ENCODE data around the gene CDY2B. TPM values are rescaled to one million over a fixed set of nuclear protein-coding genes. Genes with fewer than 3 reads are reported as not detected.
"Not testable (repeated sequence)": the region's sequence is repeated elsewhere in the genome, so short reads cannot be mapped to it uniquely, and the experiment has no call there.

Gene CDY2B
- total RNA-seq, 1 experiment from 2014 or later, result not detected

- H2AFZ ChIP-seq (ENCODE audit: low read depth, low read length, poor library complexity, severe bottlenecking); BruUV-seq (replicated peaks); DNase-seq (ENCODE audit: low read depth, low spot score); H3K9ac ChIP-seq (ENCODE audit: low read length); H3K4me3 ChIP-seq (replicated peaks in 1 of 2; ENCODE audit: low read depth in 1 of 2, low read length in 2 of 2); H3K9me2 ChIP-seq (ENCODE audit: insufficient read depth); CTCF ChIA-PET; intact Hi-C loops (cut with micrococcal nuclease); POLR2A ChIA-PET; H3K9me3 ChIP-seq (ENCODE audit: control insufficient read depth in 1 of 2, insufficient read depth in 1 of 2, low read depth in 1 of 2, low read length in 2 of 2); H3K4me2 ChIP-seq (ENCODE audit: low read length); H3K36me3 ChIP-seq (ENCODE audit: control insufficient read depth in 1 of 2, insufficient read depth in 2 of 2, low read length in 2 of 2); H3K27ac ChIP-seq (ENCODE audit: low read depth, low read length); H3K79me2 ChIP-seq (ENCODE audit: insufficient read depth, low read length); H3K27me3 ChIP-seq (ENCODE audit: insufficient read depth, low read length); H3K4me1 ChIP-seq (ENCODE audit: control insufficient read depth in 1 of 2, insufficient read depth in 2 of 2, low read length in 2 of 2); H4K20me1 ChIP-seq (ENCODE audit: insufficient read depth); RAD21 ChIA-PET (ENCODE audit: low non-redundant PET in 1 of 2, low total read pairs in 2 of 2, uncharacterized antibody in 2 of 2, unreplicated experiment in 2 of 2); ATAC-seq: not testable (repeated sequence)
These were observed 4.6 kb downstream of the CDY2B start for GRCh38 chrY:17875401-17875800.

DNA sequence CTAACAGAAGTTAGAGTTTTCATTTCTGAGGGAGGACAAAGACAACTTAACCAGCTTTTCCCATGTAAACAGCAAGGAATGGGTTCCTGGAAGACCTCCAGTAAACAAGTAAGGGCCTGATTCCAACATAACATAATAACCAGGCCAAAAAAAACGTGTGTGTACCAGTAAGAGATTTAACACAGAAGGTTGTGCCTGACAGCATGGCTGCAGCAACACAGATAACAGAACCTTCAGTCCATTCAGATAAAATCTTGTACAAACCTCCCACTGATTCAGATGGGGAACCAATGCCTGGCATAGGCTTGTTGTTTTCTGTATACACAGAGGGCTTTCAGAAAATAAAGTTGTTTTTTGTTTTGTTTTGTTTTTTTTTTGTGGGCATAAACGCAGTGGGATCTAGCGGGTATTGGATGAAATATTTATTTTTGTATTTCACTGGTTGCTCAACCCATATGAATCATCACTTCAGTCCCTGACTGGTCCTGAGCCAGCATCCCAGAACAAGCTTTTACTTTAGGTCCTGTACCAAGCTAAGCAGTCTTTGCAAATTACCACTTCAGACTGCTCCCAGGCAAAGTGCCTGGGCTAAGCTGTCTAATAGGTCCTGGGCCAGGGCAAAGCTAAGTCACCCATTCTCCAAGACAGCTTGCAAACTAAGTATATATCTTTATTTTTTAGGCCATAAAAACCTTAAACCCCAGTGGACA lies 8.7 kb downstream of the CDY2B start:
- H3K27ac ChIP-seq (ENCODE audit: low read depth, low read length); H3K36me3 ChIP-seq (ENCODE audit: control insufficient read depth in 1 of 2, insufficient read depth in 2 of 2, low read length in 2 of 2); RAD21 ChIA-PET (ENCODE audit: low non-redundant PET in 1 of 2, low total read pairs in 2 of 2, uncharacterized antibody in 2 of 2, unreplicated experiment in 2 of 2); H3K79me2 ChIP-seq (ENCODE audit: insufficient read depth, low read length); H3K4me3 ChIP-seq (replicated peaks in 1 of 2; ENCODE audit: low read depth in 1 of 2, low read length in 2 of 2); H3K4me1 ChIP-seq (ENCODE audit: control insufficient read depth in 1 of 2, insufficient read depth in 2 of 2, low read length in 2 of 2); H3K9ac ChIP-seq (ENCODE audit: low read length); BruUV-seq (replicated peaks); DNase-seq (ENCODE audit: low read depth, low spot score); POLR2A ChIA-PET; intact Hi-C loops (cut with micrococcal nuclease); CTCF ChIA-PET; H2AFZ ChIP-seq (ENCODE audit: low read depth, low read length, poor library complexity, severe bottlenecking); H4K20me1 ChIP-seq (ENCODE audit: insufficient read depth); H3K27me3 ChIP-seq (ENCODE audit: insufficient read depth, low read length); H3K9me2 ChIP-seq (ENCODE audit: insufficient read depth); H3K4me2 ChIP-seq (ENCODE audit: low read length); H3K9me3 ChIP-seq (ENCODE audit: control insufficient read depth in 1 of 2, insufficient read depth in 1 of 2, low read depth in 1 of 2, low read length in 2 of 2): not testable (repeated sequence)
- ATAC-seq, result peak; percentile 44; the same call in 1 of the 2 replicates

GRCh38 chrY:17870737-17871136 lies 9.3 kb downstream of the CDY2B start:
- DNase-seq (ENCODE audit: low read depth, low spot score); H3K27me3 ChIP-seq (ENCODE audit: insufficient read depth, low read length); H2AFZ ChIP-seq (ENCODE audit: low read depth, low read length, poor library complexity, severe bottlenecking); H3K4me1 ChIP-seq (ENCODE audit: control insufficient read depth in 1 of 2, insufficient read depth in 2 of 2, low read length in 2 of 2); H3K9me2 ChIP-seq (ENCODE audit: insufficient read depth); intact Hi-C loops (cut with micrococcal nuclease); CTCF ChIA-PET; H3K79me2 ChIP-seq (ENCODE audit: insufficient read depth, low read length); BruUV-seq (replicated peaks); H3K27ac ChIP-seq (ENCODE audit: low read depth, low read length); ATAC-seq; H3K36me3 ChIP-seq (ENCODE audit: control insufficient read depth in 1 of 2, insufficient read depth in 2 of 2, low read length in 2 of 2); RAD21 ChIA-PET (ENCODE audit: low non-redundant PET in 1 of 2, low total read pairs in 2 of 2, uncharacterized antibody in 2 of 2, unreplicated experiment in 2 of 2); H3K9ac ChIP-seq (ENCODE audit: low read length); POLR2A ChIA-PET; H3K9me3 ChIP-seq (ENCODE audit: control insufficient read depth in 1 of 2, insufficient read depth in 1 of 2, low read depth in 1 of 2, low read length in 2 of 2); H4K20me1 ChIP-seq (ENCODE audit: insufficient read depth); H3K4me3 ChIP-seq (replicated peaks in 1 of 2; ENCODE audit: low read depth in 1 of 2, low read length in 2 of 2); H3K4me2 ChIP-seq (ENCODE audit: low read length): not testable (repeated sequence)

DNA sequence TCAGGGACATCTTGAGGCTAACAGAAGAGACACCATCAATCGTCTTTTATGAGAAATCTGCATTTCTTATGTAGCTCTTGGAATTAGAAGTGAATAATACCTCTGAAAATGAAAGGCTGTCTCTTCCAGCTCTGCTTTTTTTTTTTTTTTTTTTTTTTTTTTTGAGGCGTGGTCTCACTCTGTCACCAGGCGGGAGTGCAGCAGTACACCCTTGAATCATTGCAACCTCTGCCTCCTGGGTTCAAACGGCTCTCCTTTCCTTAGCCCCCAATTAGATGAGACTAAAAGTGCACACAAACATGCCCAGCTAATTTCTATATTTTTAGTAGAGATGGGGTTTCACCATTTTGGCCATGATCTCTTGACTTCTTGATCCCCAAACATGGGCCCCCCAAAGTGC lies 12.2 kb downstream of the CDY2B start:
- intact Hi-C loops (cut with micrococcal nuclease); RAD21 ChIA-PET (ENCODE audit: low non-redundant PET in 1 of 2, low total read pairs in 2 of 2, uncharacterized antibody in 2 of 2, unreplicated experiment in 2 of 2); H3K4me3 ChIP-seq (replicated peaks in 1 of 2; ENCODE audit: low read depth in 1 of 2, low read length in 2 of 2); H3K27me3 ChIP-seq (ENCODE audit: insufficient read depth, low read length); H3K79me2 ChIP-seq (ENCODE audit: insufficient read depth, low read length); H3K36me3 ChIP-seq (ENCODE audit: control insufficient read depth in 1 of 2, insufficient read depth in 2 of 2, low read length in 2 of 2); H2AFZ ChIP-seq (ENCODE audit: low read depth, low read length, poor library complexity, severe bottlenecking); H3K9me3 ChIP-seq (ENCODE audit: control insufficient read depth in 1 of 2, insufficient read depth in 1 of 2, low read depth in 1 of 2, low read length in 2 of 2); H3K9me2 ChIP-seq (ENCODE audit: insufficient read depth); H3K27ac ChIP-seq (ENCODE audit: low read depth, low read length); H4K20me1 ChIP-seq (ENCODE audit: insufficient read depth); POLR2A ChIA-PET; H3K4me1 ChIP-seq (ENCODE audit: control insufficient read depth in 1 of 2, insufficient read depth in 2 of 2, low read length in 2 of 2); H3K4me2 ChIP-seq (ENCODE audit: low read length); H3K9ac ChIP-seq (ENCODE audit: low read length); BruUV-seq (replicated peaks); CTCF ChIA-PET; DNase-seq (ENCODE audit: low read depth, low spot score): not testable (repeated sequence)
- 0 out of 2 replicates have a peak, but pooled peaks have one; percentile 52 for ATAC-seq

Measured in HCT116 (cell line).